Loucy (cell line): ENCODE results near the gene MRPL2.

Experiments used
- H2AFZ ChIP-seq: fragments of 200-600 bp; sonication (generic); 2 replicates; pipeline ENCODE4 v1.6.0; 2016; ENCODE audit warnings: antibody characterized with exemption, mild to moderate bottlenecking, low read length, moderate library complexity
- H3F3A ChIP-seq: fragments of 200-600 bp; 2 replicates; pipeline ENCODE4 v1.6.0; 2016; ENCODE audit warnings: antibody characterized with exemption, low read depth, mild to moderate bottlenecking
- H3K27me3 ChIP-seq: fragments of 200-600 bp; sonication (generic); 2 replicates; pipeline ENCODE4 v1.6.1; 2014; ENCODE audit warnings: low read length, mild to moderate bottlenecking; ENCODE audit not compliant: insufficient read depth, poor library complexity, severe bottlenecking
- H3K36me3 ChIP-seq: fragments of 200-600 bp; sonication (generic); 2 replicates; pipeline ENCODE4 v1.6.1; 2016; ENCODE audit warnings: low read length; ENCODE audit not compliant: insufficient read depth
- H3K4me1 ChIP-seq: fragments of 200-600 bp; sonication (generic); 2 replicates; pipeline ENCODE4 v1.5.1; 2014; ENCODE audit warnings: low read length, mild to moderate bottlenecking; ENCODE audit not compliant: insufficient read depth, poor library complexity, severe bottlenecking
- H3K4me2 ChIP-seq: fragments of 200-600 bp; sonication (generic); 2 replicates; pipeline ENCODE4 v1.6.0; 2014; ENCODE audit warnings: antibody characterized with exemption, low read length, low read depth, mild to moderate bottlenecking; ENCODE audit not compliant: poor library complexity, severe bottlenecking
- H3K4me3 ChIP-seq: fragments of 200-600 bp; sonication (generic); 2 replicates; pipeline ENCODE4 v1.5.1; 2014; ENCODE audit warnings: low read length, mild to moderate bottlenecking, mixed read lengths; ENCODE audit not compliant: poor library complexity, severe bottlenecking
- H3K79me2 ChIP-seq: fragments of 200-600 bp; sonication (generic); 2 replicates; pipeline ENCODE4 v1.6.1; 2014; ENCODE audit warnings: low read length; ENCODE audit not compliant: insufficient read depth
- H3K9ac ChIP-seq: fragments of 200-600 bp; sonication (generic); 2 replicates; pipeline ENCODE4 v1.6.0; 2014; ENCODE audit warnings: mild to moderate bottlenecking, low read depth, low read length, moderate library complexity; ENCODE audit not compliant: poor library complexity, severe bottlenecking
- H3K9me2 ChIP-seq: fragments of 200-600 bp; sonication (generic); replicated peaks from 2 replicates; pipeline ENCODE4 v1.6.1; 2016; ENCODE audit warnings: low read depth, low read length, mixed read lengths
- H3K9me3 ChIP-seq: fragments of 200-600 bp; sonication (generic); 2 replicates; pipeline ENCODE4 v1.6.1; 2014; ENCODE audit warnings: mild to moderate bottlenecking, antibody characterized with exemption, low read length, low read depth; ENCODE audit not compliant: insufficient read depth
- H4K20me1 ChIP-seq: fragments of 200-600 bp; sonication (generic); 2 replicates; pipeline ENCODE4 v1.6.0; 2014; ENCODE audit warnings: antibody characterized with exemption, low read length, mild to moderate bottlenecking; ENCODE audit not compliant: insufficient read depth, poor library complexity, severe bottlenecking
- EZH2phosphoT487 ChIP-seq: fragments of 200-600 bp; IDR thresholded peaks from 2 replicates; pipeline ENCODE4 v1.6.1; 2018; ENCODE audit warnings: antibody characterized with exemption, mild to moderate bottlenecking, moderate library complexity, borderline replicate concordance
- TF ChIP-seq, protein P1 (sequence below): fragments of 200-600 bp; sonication (generic); conservative IDR thresholded peaks from 2 replicates; pipeline ENCODE4 v1.5.1; 2014; ENCODE audit warnings: mild to moderate bottlenecking, antibody characterized with exemption, low read length

Gene MRPL2

GRCh38 chr6:43059168-43060033, at the start of gene MRPL2, which contains the start of gene KLC4:
Gene MRPL2 (minus strand): TSS chr6:43059434. CDS start chr6:43059381, 53 bp downstream.
Gene KLC4 (plus strand): TSS chr6:43059631. CDS start chr6:43061336, 1,705 bp downstream.
- H3K79me2 ChIP-seq, result peaks cover 32% of the 10 kb centered on the region
- H3K4me3 ChIP-seq, result peak within 1 kb of the TSS; percentile 83
- no peaks in the 10 kb centered on the region for H3F3A ChIP-seq
- peak within 1 kb of the TSS; percentile 86 for H3K9ac ChIP-seq
- no peaks in the 10 kb centered on the region for H3K27me3 ChIP-seq
- no peaks in the 10 kb centered on the region for H3K9me2 ChIP-seq
- H3K9me3 ChIP-seq, result no peaks in the 10 kb centered on the region
- H3K4me2 ChIP-seq, result peak within 1 kb of the TSS; percentile 98
- peak within 1 kb of the TSS; percentile 98 for H2AFZ ChIP-seq
- H3K36me3 ChIP-seq, result no peaks in the 10 kb centered on the region
- no peak for TF ChIP-seq EZH2phosphoT487
- TF ChIP-seq, protein P1, sequence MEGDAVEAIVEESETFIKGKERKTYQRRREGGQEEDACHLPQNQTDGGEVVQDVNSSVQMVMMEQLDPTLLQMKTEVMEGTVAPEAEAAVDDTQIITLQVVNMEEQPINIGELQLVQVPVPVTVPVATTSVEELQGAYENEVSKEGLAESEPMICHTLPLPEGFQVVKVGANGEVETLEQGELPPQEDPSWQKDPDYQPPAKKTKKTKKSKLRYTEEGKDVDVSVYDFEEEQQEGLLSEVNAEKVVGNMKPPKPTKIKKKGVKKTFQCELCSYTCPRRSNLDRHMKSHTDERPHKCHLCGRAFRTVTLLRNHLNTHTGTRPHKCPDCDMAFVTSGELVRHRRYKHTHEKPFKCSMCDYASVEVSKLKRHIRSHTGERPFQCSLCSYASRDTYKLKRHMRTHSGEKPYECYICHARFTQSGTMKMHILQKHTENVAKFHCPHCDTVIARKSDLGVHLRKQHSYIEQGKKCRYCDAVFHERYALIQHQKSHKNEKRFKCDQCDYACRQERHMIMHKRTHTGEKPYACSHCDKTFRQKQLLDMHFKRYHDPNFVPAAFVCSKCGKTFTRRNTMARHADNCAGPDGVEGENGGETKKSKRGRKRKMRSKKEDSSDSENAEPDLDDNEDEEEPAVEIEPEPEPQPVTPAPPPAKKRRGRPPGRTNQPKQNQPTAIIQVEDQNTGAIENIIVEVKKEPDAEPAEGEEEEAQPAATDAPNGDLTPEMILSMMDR, result no peak
- peaks cover 20% of the 10 kb centered on the region for H3K4me1 ChIP-seq
- H4K20me1 ChIP-seq, result no peaks in the 10 kb centered on the region

DNA sequence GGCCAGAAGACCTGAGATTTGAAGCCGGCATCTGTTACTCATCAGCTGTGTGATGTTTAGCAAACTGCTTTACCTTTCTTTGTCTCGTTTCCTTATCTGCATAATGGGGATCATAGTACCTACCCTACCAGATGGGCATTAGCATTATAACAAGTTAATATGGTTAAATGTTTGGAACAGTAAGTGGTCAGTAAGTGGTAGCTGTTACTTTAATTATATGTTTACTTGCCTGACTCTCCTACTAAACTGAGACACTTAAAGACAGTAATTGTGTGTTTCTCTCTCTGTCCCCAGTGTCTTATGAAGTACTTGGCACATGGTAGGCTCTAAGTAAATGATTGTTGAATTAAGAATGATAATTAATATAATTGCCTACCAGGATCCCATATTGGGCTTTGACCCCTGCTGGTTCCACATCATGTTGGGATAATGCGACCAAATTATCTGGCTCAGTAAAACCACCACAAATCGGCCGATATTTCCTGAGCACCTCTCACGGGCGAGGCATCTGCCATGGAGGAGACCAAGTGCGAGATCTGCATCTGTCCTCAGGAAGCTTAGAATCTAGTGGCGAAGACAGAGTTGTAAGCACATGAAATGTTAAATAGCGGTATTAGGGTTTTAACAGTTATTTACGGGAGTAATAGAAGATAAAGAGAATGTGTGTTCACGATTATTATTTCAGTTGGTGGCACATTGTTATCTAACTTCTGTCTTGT, 48.3 kb upstream of the MRPL2 start:
- H3K9ac ChIP-seq, result no peak overlapping the region
- H3K4me1 ChIP-seq, result no peaks in the 10 kb centered on the region
- H3K27me3 ChIP-seq, result no peaks in the 10 kb centered on the region
- no peaks in the 10 kb centered on the region for H4K20me1 ChIP-seq
- no peaks in the 10 kb centered on the region for H3K36me3 ChIP-seq
- no peaks in the 10 kb centered on the region for H3K9me3 ChIP-seq
- no peak overlapping the region for H3K4me3 ChIP-seq
- no peak overlapping the region for H2AFZ ChIP-seq
- TF ChIP-seq EZH2phosphoT487, result no peak
- TF ChIP-seq, protein P1, result no peak
- H3K4me2 ChIP-seq, result no peak overlapping the region
- H3F3A ChIP-seq, result no peaks in the 10 kb centered on the region
- H3K9me2 ChIP-seq, result no peaks in the 10 kb centered on the region
- H3K79me2 ChIP-seq, result peaks cover 24% of the 10 kb centered on the region; the same call in 1 of the 2 replicates

DNA sequence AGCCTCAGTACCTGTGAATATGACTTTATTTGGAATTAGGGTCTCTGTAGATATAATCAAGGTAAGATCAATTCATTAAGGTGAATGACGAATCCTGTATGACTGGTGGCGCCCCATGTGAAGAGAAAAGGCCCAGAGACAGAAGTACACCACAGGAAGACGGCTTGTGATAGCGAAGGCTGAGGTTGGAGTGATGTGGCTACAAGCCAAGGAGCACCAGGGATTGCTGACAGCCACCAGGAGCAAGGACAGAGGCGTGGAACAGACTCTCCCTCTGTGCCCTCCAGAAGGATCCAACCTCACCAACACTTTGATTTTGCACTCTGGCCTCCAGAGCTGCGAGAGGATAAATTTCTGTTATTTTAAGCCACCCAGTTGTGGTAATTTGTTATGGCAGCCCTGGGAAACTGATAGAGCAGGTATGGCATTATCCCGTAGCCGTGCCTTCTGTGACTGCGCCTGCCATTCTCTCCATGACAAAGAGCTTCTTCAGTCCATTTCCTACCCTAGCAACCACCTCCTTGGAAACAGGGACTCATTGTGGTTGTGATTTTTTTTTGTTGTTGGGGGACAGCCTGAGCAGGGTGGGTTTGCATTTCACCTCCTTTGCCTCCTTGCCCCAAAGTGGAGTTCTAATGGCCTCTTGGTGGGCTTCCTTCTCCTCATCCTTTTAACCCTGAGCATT, 46.4 kb upstream of the MRPL2 start:
- H3K4me2 ChIP-seq, result no peak overlapping the region

More for the DNA sequence above, 46.4 kb upstream of the MRPL2 start:
- TF ChIP-seq EZH2phosphoT487, result no peak
- TF ChIP-seq, protein P1, result no peak
- Histone ChIP-seq H3K4me1 (no peaks in the 10 kb centered on the region), H3K79me2 (peaks cover 24% of the 10 kb centered on the region), H2AFZ (no peak overlapping the region), H3K27me3 (no peaks in the 10 kb centered on the region), H3K9ac (no peak overlapping the region), H3K36me3 (no peaks in the 10 kb centered on the region), H3F3A (no peaks in the 10 kb centered on the region), H4K20me1 (no peaks in the 10 kb centered on the region), H3K9me3 (no peaks in the 10 kb centered on the region), H3K4me3 (no peak overlapping the region), H3K9me2 (no peaks in the 10 kb centered on the region)
